HG03457 (cell line): ENCODE results near the gene C6orf47.

ENCODE experiments used
- ATAC-seq: cut with Tn5 transposase; IDR thresholded peaks from one replicate; pipeline ENCODE4 v1.9.1; 2021; ENCODE audit warnings: moderate number of reproducible peaks; ENCODE audit not compliant: unreplicated experiment

Gene C6orf47

DNA sequence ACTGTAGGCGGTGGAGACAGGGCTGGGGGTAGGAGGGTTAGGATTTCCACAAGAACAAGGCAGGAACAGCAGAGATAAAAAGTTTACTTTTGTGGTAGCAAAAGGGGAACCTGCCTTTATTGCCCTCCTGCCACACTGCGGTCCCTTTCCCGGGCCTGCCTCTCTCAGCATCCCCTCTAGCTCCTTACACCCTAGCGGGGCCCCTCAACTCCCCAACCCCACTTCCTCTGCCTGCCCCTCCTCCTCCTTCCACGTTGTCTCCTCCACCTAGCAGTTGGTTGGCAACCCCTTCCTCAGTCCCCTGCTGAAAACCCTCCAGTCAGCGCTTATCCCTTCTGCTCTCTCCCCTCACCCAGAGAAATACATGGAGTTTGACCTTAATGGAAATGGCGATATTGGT, 44.8 kb downstream of the C6orf47 start:
- no peak for ATAC-seq

DNA sequence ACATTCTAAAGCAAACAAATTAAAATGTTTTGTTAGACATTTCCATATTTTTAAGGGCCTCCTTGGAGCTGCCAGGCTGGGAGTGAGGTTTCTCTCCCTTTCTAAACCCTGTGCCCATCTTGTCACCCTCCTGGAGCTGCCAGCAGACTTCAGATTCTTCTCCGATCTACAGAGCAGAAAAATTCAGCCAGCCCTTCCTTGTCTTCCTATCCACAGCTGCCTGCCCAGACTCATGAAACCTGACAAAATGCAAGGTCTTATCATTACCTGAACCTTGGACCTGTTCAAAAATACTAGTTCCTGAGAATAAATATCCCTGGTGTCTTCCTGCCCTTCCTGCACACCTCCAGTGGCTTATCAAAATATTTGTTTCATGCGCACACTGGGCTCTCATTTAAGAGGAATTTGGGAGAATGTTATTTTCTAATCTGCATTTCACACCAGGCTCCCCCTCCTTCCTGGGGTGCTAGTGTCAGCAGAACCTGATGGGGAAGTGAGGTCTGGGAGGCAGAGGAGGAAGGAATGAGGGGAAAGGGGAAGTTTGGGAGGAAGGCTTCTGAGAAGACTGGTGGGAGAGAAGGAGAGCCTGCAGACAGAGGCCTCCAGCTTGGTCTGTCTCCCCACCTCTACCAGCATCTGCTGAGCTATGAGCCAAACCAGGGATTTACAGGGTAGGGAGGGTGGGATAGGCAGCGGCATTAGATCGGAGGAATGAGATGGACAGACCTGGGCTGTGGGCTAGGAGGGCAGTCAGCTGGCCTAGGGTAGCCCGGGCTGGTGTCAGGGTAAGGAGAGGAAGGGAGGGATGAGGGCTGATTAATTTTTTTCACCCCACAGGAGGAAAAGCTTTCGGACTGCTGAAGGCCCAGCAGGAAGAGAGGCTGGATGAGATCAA, 45.6 kb downstream of the C6orf47 start, which contains the start of gene AIF1:
Gene AIF1, plus strand, starts transcription at position 551 of the 895 bp plus-strand sequence. Its CDS starts 96 bp downstream, at position 647.
- ATAC-seq, result no peak

DNA sequence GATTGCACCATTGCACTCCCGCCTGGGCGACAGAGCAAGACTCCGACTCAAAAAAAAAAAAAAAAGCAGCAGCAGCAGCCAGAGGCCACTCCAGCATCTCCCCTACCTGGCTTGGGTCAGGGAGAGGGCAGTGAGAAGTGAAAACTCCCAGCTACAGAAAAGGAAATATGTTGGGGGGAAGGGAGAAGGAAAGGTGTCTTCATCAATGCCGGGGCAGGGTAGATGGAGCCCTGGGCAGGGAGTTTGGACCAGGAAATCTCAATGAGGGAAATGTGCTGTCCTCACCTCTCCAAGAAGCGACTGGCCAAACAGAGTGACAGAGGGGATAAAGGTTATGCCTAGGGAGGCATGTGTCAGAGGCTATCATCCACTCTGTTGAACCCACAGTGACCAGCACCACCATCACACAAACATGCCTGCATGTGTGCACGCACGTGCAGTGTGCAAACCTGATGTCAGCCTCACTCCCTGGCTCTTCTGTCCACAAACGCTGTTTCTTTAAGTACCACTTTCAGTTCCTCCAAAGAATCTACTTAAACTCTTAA, 46.4 kb downstream of the C6orf47 start:
- no peak for ATAC-seq

DNA sequence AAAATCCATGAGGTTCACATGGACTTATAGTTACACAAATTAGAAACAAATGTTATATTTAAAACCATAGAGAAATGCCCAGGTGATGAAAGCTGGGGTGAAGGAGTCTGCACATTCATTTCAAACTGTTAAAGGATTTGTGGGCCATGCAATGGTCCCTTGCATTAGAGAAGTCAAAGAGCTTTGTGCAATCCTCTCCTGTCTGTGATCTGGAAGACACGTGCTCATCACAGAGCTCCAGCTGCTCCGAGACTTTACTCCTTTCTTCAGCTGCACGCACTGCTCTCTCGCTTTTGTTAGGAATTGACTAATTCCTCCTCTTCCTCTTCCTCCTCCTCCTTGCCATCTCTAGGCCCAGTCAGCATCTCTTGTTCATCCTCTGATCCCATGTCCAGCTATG, 49.6 kb downstream of the C6orf47 start:
- no peak for ATAC-seq

DNA sequence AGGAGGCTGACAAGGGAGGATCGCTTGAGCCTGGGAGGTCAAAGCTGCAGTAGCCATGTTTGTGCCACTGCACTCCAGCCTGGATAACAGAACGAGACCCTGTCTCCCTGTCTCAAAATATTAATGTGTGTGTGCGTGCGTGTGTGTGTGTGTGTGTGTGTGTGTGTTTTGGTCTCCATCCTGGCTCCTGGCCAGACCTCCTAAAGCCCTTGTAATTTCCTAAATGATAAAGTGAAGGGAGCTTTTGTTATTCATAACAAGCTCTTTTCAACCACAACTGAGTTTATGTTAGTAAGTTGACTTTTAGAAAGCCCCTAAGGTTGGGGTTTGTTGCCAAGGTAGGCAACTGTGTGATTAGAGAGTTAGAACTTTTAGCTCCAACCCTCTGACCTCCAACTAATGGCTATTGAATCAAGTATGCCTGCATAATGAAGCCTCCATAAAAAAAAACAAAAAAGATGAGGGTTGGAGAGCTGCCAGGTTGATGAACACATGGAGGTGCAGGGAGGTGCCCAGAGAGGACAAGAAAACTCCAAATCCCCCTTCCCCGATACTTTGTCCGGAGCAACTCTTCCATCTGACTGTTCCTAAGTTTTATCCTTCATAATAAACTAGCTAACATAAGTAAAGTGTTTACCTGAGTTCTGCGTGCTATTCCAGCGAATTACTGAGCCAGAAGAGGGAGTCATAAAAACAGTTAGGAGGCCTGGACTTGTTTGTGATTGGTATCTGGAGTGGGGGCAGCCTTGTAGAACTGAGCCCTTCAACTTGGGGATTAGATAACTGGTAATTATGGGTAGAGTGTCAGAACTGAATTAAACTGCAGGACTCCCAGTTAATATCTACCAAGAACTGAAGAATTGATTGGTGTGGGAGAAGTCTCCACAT, 50.8 kb downstream of the C6orf47 start:
- no peak for ATAC-seq
